ENCODE measurements around the gene SSX2IP. TPM values are rescaled to one million over a fixed set of nuclear protein-coding genes. Genes with fewer than 3 reads are reported as not detected.

Gene SSX2IP
- total RNA-seq, 1 experiment from 2014 or later = 20.8 TPM

- TF ChIP-seq ARID4B (CRISPR knock-in tag; IDR thresholded peaks at IDR 0.05; ENCODE audit: borderline replicate concordance) = 0 out of 2 replicates have a peak, but pooled peaks have one; percentile 26
- no peak for TF ChIP-seq NFE2L1 (CRISPR knock-in tag; IDR thresholded peaks at IDR 0.05)
- TF ChIP-seq OVOL2 (CRISPR knock-in tag; IDR thresholded peaks at IDR 0.05; ENCODE audit: borderline replicate concordance) = no peak
- TF ChIP-seq ZNF425 (CRISPR knock-in tag; conservative IDR thresholded peaks at IDR 0.05) = no peak
- TF ChIP-seq, protein P1, sequence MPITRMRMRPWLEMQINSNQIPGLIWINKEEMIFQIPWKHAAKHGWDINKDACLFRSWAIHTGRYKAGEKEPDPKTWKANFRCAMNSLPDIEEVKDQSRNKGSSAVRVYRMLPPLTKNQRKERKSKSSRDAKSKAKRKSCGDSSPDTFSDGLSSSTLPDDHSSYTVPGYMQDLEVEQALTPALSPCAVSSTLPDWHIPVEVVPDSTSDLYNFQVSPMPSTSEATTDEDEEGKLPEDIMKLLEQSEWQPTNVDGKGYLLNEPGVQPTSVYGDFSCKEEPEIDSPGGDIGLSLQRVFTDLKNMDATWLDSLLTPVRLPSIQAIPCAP (CRISPR knock-in tag; IDR thresholded peaks at IDR 0.05) = no peak
- TF ChIP-seq, protein P2, sequence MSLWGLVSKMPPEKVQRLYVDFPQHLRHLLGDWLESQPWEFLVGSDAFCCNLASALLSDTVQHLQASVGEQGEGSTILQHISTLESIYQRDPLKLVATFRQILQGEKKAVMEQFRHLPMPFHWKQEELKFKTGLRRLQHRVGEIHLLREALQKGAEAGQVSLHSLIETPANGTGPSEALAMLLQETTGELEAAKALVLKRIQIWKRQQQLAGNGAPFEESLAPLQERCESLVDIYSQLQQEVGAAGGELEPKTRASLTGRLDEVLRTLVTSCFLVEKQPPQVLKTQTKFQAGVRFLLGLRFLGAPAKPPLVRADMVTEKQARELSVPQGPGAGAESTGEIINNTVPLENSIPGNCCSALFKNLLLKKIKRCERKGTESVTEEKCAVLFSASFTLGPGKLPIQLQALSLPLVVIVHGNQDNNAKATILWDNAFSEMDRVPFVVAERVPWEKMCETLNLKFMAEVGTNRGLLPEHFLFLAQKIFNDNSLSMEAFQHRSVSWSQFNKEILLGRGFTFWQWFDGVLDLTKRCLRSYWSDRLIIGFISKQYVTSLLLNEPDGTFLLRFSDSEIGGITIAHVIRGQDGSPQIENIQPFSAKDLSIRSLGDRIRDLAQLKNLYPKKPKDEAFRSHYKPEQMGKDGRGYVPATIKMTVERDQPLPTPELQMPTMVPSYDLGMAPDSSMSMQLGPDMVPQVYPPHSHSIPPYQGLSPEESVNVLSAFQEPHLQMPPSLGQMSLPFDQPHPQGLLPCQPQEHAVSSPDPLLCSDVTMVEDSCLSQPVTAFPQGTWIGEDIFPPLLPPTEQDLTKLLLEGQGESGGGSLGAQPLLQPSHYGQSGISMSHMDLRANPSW (CRISPR knock-in tag; conservative IDR thresholded peaks at IDR 0.05; ENCODE audit: low read depth) = no peak
- TF ChIP-seq GTF2I (CRISPR knock-in tag; conservative IDR thresholded peaks at IDR 0.05) = no peak
- TF ChIP-seq, protein P3, sequence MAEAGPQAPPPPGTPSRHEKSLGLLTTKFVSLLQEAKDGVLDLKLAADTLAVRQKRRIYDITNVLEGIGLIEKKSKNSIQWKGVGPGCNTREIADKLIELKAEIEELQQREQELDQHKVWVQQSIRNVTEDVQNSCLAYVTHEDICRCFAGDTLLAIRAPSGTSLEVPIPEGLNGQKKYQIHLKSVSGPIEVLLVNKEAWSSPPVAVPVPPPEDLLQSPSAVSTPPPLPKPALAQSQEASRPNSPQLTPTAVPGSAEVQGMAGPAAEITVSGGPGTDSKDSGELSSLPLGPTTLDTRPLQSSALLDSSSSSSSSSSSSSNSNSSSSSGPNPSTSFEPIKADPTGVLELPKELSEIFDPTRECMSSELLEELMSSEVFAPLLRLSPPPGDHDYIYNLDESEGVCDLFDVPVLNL (CRISPR knock-in tag; IDR thresholded peaks at IDR 0.05; ENCODE audit: borderline replicate concordance, low read depth) = no peak
- no peak for TF ChIP-seq AR (CRISPR knock-in tag; IDR thresholded peaks at IDR 0.05)
- TF ChIP-seq FOXK1 (CRISPR knock-in tag; IDR thresholded peaks at IDR 0.05) = 0 out of 2 replicates have a peak, but pooled peaks have one; percentile 15
- no peak for TF ChIP-seq AFF4 (CRISPR knock-in tag; IDR thresholded peaks at IDR 0.05; ENCODE audit: borderline replicate concordance)
- TF ChIP-seq GRHL2 (CRISPR knock-in tag; IDR thresholded peaks at IDR 0.05; ENCODE audit: insufficient replicate concordance, severe bottlenecking) = no peak
- TF ChIP-seq MAX (CRISPR knock-in tag; IDR thresholded peaks at IDR 0.05) = peak; percentile 57; the same call in 1 of the 2 replicates
- TF ChIP-seq NR2C2 (CRISPR knock-in tag; IDR thresholded peaks at IDR 0.05) = no peak
- peak; percentile 45; the same call in 1 of the 2 replicates for TF ChIP-seq SP1 (CRISPR knock-in tag; conservative IDR thresholded peaks at IDR 0.05)
- TF ChIP-seq ZBTB21 (CRISPR knock-in tag; IDR thresholded peaks at IDR 0.05; ENCODE audit: borderline replicate concordance) = no peak
Measured at GRCh38 chr1:84690397-84691121, at the start of gene SSX2IP (continued).
